ENCODE data around the gene ZDHHC24.

The ZDHHC24 gene, protein sequence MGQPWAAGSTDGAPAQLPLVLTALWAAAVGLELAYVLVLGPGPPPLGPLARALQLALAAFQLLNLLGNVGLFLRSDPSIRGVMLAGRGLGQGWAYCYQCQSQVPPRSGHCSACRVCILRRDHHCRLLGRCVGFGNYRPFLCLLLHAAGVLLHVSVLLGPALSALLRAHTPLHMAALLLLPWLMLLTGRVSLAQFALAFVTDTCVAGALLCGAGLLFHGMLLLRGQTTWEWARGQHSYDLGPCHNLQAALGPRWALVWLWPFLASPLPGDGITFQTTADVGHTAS

DNA sequence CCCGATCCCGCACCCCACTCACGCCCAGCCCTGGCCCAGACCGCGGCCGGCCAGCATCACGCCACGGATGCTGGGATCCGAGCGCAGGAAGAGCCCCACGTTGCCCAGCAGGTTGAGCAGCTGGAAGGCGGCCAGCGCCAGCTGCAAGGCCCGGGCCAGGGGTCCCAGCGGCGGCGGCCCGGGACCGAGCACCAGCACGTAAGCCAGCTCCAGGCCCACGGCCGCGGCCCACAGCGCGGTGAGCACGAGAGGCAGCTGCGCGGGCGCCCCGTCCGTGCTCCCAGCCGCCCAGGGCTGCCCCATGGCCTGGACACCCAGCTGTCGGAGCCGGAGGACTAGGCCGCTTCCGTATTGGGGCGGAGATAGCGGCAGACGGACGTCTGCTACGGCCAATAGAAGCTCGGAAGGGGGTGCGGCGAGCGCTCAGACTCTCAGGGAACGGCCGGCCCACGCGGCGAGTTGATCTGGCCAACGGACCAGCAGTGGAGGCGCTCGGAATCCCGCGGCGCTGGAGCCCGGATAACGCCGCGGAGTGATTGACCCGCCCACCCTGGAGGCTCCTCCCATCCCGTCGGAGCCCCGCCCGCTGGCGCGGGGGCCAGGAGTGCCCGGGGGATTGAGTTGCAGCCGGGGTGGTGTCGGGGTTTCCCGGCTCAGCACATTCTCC lies at the start of gene ZDHHC24:
Gene ZDHHC24, minus strand, starts transcription at position 348 of the 667 bp plus-strand sequence. Its CDS starts 45 bp downstream, at position 303.
- TF ChIP-seq, protein P1, sequence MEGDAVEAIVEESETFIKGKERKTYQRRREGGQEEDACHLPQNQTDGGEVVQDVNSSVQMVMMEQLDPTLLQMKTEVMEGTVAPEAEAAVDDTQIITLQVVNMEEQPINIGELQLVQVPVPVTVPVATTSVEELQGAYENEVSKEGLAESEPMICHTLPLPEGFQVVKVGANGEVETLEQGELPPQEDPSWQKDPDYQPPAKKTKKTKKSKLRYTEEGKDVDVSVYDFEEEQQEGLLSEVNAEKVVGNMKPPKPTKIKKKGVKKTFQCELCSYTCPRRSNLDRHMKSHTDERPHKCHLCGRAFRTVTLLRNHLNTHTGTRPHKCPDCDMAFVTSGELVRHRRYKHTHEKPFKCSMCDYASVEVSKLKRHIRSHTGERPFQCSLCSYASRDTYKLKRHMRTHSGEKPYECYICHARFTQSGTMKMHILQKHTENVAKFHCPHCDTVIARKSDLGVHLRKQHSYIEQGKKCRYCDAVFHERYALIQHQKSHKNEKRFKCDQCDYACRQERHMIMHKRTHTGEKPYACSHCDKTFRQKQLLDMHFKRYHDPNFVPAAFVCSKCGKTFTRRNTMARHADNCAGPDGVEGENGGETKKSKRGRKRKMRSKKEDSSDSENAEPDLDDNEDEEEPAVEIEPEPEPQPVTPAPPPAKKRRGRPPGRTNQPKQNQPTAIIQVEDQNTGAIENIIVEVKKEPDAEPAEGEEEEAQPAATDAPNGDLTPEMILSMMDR (conservative IDR thresholded peaks at IDR 0.05; ENCODE audit: low read depth, low read length) = no peak
- peak within 1 kb of the TSS; percentile 62 for H3K4me3 ChIP-seq (ENCODE audit: low read length)
- DNase-seq (ENCODE audit: low read depth) = peak; percentile 80

DNA sequence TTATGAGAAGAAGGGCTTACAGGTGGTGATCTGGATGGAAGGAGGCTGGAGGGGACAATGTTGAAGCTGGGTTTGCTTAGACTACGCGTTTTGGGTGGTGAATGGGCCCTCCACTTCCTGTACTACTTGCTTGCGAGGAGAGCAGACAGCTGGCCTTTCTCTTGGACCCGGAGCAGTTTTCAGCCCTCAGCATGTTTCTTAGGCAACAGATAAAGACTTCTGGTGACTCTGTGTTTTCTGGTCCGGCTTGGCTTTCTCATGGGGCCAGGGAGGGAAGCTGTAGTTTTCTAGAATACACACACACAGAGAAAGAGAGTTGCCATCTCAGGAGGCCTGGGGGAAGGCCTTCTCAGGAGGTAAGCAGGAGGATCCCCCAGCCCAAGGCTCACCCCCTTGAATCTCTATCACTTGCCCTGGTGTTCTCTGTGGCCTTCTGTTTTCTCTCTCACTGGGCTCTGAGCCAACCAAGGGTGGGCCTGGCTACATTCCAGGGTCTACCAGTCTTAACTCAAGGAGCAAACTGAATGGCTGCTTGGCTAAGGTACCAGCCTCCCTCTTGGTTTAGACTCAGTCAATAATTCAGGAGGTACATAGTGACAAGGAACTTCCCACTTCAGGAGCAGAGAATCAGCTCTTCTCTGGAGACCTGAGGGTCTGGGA lies 49.5 kb upstream of the ZDHHC24 start:
- no peak for DNase-seq (ENCODE audit: low read depth)
- H3K4me3 ChIP-seq (ENCODE audit: low read length) = no peak overlapping the region
- TF ChIP-seq, protein P1 (conservative IDR thresholded peaks at IDR 0.05; ENCODE audit: low read depth, low read length) = no peak

DNA sequence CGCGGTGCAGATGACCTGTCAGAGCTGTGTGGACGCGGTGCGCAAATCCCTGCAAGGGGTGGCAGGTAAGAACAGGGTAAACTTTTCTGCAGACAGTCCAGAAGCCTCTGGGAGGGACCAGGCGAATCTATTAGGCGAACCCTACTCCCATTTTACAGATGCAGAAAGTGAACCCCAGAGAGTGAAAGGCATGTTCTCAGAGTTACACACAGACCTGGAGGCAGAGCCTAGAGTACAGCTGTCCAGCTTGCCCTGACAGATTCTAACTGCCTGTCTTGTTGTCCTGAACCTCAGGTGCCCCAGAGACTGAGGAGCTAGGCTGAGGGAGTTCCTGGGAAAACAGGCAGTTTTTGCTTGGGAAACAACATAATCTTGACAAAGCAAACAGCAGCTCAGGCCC lies 47.8 kb upstream of the ZDHHC24 start:
- peak overlapping the region; percentile 64 for H3K4me3 ChIP-seq (ENCODE audit: low read length)
- TF ChIP-seq, protein P1 (conservative IDR thresholded peaks at IDR 0.05; ENCODE audit: low read depth, low read length) = no peak
- DNase-seq (ENCODE audit: low read depth) = no peak

DNA sequence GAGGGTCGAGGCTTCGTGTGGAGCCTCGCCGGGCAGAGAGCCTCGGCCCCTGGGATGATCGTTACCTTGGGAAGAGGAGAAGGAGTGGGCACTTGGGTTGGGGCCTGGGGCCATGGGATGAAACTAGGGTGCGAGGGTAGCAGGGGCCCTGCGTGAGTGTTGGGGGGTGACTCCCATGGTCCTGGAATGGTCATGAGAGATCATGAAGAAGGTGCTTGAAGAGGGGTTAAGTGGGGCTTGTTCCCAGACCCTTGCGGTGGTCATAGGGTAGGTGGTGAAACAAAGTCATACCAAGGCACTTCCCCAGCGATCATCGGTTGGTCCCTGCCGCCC lies 47.4 kb upstream of the ZDHHC24 start:
- H3K4me3 ChIP-seq (ENCODE audit: low read length) = peak overlapping the region; percentile 64
- no peak for DNase-seq (ENCODE audit: low read depth)
- TF ChIP-seq, protein P1 (conservative IDR thresholded peaks at IDR 0.05; ENCODE audit: low read depth, low read length) = no peak

DNA sequence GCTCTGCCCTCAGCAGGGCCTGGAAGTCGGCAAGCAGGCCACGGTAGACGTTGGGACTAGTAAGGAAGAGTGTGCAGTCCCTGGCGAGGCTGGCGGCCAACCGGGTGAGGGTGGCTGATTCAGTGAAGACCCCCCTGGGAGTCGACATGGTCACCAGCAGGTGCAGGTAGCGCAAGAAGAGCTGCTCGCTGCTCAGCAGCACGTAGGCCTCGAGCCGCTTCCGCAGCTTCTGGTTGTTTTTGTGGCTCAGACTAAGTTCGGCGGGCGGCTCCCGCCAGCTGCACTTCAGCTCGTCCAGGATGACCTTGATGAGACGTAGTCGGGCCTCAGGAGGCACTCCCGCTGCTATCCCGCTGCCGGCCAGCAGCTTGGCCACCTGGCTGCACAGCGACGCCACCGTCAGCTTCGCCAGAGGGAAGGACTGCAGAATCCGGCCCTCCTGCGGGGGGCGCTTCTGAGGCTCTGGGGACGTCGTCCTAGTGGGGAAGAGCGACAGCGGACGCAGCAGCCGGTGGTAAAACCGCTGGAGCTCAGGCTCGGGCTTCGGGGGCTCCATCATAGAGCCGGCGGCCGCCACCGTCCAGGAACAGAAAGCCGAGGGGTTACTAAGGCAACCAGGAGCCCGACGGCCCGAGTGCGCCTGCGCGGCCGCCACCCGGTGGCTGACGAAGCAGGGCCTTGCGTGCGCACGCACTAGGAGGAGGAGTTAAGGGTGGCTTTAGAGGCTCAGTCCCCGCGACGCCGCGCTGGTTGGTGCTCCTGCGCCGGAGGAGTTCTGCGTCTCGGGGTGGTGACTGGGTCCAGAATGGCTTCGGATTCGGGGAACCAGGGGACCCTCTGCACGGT lies 46.8 kb upstream of the ZDHHC24 start, which contains the start of the genes CCDC87 and CCS:
Gene CCDC87, minus strand, starts transcription at position 607 of the 846 bp plus-strand sequence. Its CDS starts 48 bp downstream, at position 559.
Gene CCS, plus strand, starts transcription at position 729 of the 846 bp plus-strand sequence. Its CDS starts 77 bp downstream, at position 806.
- H3K4me3 ChIP-seq (ENCODE audit: low read length) = peak within 1 kb of the TSS; percentile 64
- TF ChIP-seq, protein P1 (conservative IDR thresholded peaks at IDR 0.05; ENCODE audit: low read depth, low read length) = peak; percentile 63
- DNase-seq (ENCODE audit: low read depth) = peak; percentile 71

DNA sequence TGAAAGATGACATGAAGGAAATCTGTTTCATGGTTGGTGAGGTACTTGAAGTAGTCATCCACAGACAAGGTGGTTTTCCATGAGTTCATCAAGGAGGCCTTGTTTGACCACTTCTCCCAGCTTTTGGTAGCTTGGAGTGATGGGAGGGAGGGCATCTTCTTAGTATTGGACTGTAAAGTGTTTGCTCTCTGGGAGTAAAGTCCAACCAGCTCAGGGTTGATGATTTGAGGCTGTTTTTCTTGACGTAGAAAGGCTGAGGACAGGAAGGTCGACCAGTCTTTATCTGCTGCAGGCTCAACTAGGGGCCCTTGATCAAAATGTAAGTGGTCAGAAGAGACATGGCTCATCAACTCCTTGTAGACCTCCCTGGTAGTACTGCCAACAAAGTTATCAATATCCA lies 45.3 kb upstream of the ZDHHC24 start:
- DNase-seq (ENCODE audit: low read depth) = no peak
- TF ChIP-seq, protein P1 (conservative IDR thresholded peaks at IDR 0.05; ENCODE audit: low read depth, low read length) = no peak
- no peak overlapping the region for H3K4me3 ChIP-seq (ENCODE audit: low read length)

Data from retinal pigment epithelial cell (primary cell).